ENCODE measurements around the gene SESN1.

The SESN1 gene

GRCh38 chr6:109002882-109003281, 91.8 kb downstream of the SESN1 start:
- Histone ChIP-seq H2AK5ac (ENCODE audit: low read depth, low read length) (no peak overlapping the region), H3K4me2 (ENCODE audit: insufficient read depth, low read length, poor library complexity, severe bottlenecking) (no peak overlapping the region), H2BK12ac (ENCODE audit: low read length) (no peak overlapping the region), H3K23ac (ENCODE audit: low read depth, low read length, poor library complexity) (no peak overlapping the region), H3K36me3 (replicated peaks in 1 of 2; ENCODE audit: control insufficient read depth in 2 of 2, insufficient read depth in 2 of 2, low read length in 2 of 2) (peaks cover 2 to 53% of the 10 kb centered on the region in 2 donors), H3K27me3 (ENCODE audit: control insufficient read depth in 3 of 3, insufficient read depth in 3 of 3, low read depth in 1 of 3, low read length in 3 of 3) (no peaks in the 10 kb centered on the region), H4K8ac (ENCODE audit: low read depth, low read length) (no peak overlapping the region), H3K4ac (ENCODE audit: low read length) (no peak overlapping the region), H3K4me3 (ENCODE audit: low read length in 2 of 2) (no peak overlapping the region), H2AFZ (ENCODE audit: low read length) (no peak overlapping the region), H3K27ac (replicated peaks; ENCODE audit: low read length) (no peak overlapping the region), H3K79me1 (ENCODE audit: low read depth, low read length) (no peaks in the 10 kb centered on the region), H3K14ac (ENCODE audit: low read length) (no peak overlapping the region), H3K9me3 (replicated peaks in 1 of 2; ENCODE audit: control insufficient read depth in 2 of 2, insufficient read depth in 1 of 2, low read depth in 1 of 2, low read length in 2 of 2) (no peaks in the 10 kb centered on the region), H4K91ac (ENCODE audit: low read depth, low read length, poor library complexity) (no peak overlapping the region), H3K9ac (ENCODE audit: low read depth, low read length, poor library complexity) (no peak overlapping the region), H3K4me1 (ENCODE audit: control insufficient read depth in 2 of 2, insufficient read depth in 1 of 2, low read depth in 1 of 2, low read length in 2 of 2) (no peaks in the 10 kb centered on the region), H2BK15ac (ENCODE audit: low read length) (no peak overlapping the region), H3K18ac (ENCODE audit: low read length) (no peak overlapping the region), H2BK5ac (ENCODE audit: low read length) (no peak overlapping the region), H2BK120ac (ENCODE audit: low read depth, low read length) (no peak overlapping the region)
- DNase-seq (ENCODE audit: low spot score) = no peak

DNA sequence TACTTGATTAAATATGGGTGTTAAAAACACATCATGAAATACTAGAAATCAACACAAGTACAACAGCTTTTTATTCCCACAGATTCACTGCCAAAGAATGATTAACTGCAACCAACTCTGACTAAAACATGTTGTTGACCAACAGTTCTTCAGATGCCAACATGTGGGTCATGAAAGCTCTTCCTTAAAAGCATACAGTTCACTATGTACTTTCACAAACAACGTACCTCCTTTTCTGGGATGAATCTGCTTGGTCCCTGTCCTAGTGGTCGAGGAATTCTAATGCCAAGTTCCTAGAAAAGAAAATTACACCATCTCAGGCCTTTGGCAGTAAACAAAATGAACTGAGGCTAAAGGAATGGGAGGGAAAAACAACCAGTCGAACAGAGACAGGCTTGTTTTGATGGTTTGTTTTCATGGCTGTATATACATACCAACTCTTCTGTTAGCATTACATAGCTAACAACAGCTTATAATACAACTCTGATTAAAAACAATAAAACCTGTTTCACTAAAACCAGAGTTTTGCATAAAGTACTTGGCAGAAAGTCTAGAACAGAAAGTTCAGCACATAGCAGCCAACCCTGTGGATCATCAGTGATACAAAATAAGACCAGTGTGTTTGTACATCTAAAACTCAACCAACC, 92.5 kb downstream of the SESN1 start:
- Histone ChIP-seq H2BK5ac (ENCODE audit: low read length) (no peak overlapping the region), H3K18ac (ENCODE audit: low read length) (no peak overlapping the region), H3K4me3 (ENCODE audit: low read length in 2 of 2) (no peak overlapping the region), H4K8ac (ENCODE audit: low read depth, low read length) (no peak overlapping the region), H3K9me3 (replicated peaks in 1 of 2; ENCODE audit: control insufficient read depth in 2 of 2, insufficient read depth in 1 of 2, low read depth in 1 of 2, low read length in 2 of 2) (no peaks in the 10 kb centered on the region), H3K23ac (ENCODE audit: low read depth, low read length, poor library complexity) (no peak overlapping the region), H3K9ac (ENCODE audit: low read depth, low read length, poor library complexity) (no peak overlapping the region), H3K4ac (ENCODE audit: low read length) (no peak overlapping the region), H3K79me1 (ENCODE audit: low read depth, low read length) (no peaks in the 10 kb centered on the region), H2BK120ac (ENCODE audit: low read depth, low read length) (no peak overlapping the region), H3K4me1 (ENCODE audit: control insufficient read depth in 2 of 2, insufficient read depth in 1 of 2, low read depth in 1 of 2, low read length in 2 of 2) (no peaks in the 10 kb centered on the region), H3K4me2 (ENCODE audit: insufficient read depth, low read length, poor library complexity, severe bottlenecking) (no peak overlapping the region), H3K36me3 (replicated peaks in 1 of 2; ENCODE audit: control insufficient read depth in 2 of 2, insufficient read depth in 2 of 2, low read length in 2 of 2) (peaks cover 2 to 60% of the 10 kb centered on the region in 2 donors), H4K91ac (ENCODE audit: low read depth, low read length, poor library complexity) (no peak overlapping the region), H3K27me3 (ENCODE audit: control insufficient read depth in 3 of 3, insufficient read depth in 3 of 3, low read depth in 1 of 3, low read length in 3 of 3) (no peaks in the 10 kb centered on the region), H2BK12ac (ENCODE audit: low read length) (no peak overlapping the region), H2AFZ (ENCODE audit: low read length) (no peak overlapping the region), H3K14ac (ENCODE audit: low read length) (no peak overlapping the region), H3K27ac (replicated peaks; ENCODE audit: low read length) (no peak overlapping the region), H2BK15ac (ENCODE audit: low read length) (no peak overlapping the region), H2AK5ac (ENCODE audit: low read depth, low read length) (no peak overlapping the region)
- DNase-seq (ENCODE audit: low spot score) = no peak
- no CpG with 5 or more reads among the region's 3 CpGs for WGBS, 2 donors (ENCODE audit: extremely low coverage in 2 of 2, insufficient read length in 2 of 2, insufficient replicate concordance in 1 of 2)

DNA sequence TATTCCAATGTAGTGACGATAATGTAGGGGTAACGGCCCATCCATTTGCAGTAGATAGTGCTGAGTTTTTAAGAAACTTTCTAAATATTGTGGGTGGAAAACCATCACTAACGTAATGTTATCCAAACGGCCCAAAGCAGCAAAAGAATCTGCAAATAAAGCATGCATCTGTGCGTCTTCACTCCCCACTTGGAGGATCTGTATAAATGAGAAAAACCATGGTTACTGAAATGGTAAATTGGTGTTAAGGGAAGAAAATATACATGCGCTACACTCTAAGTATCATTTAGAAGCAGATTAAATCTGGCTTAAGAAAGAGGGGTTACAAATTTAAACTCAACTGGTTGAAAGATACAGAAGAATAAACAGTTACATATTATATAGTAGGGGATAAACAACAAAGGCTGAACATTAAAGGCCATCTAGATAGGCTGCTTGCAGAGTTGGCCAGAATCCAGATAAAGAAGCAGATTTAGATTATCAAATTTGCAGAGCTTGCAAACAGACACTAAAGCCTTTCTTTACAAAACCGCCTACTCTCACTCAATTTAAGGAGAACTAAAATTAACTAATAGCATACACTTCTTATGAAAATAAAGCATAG, 93.3 kb downstream of the SESN1 start:
- no peak overlapping the region for H3K23ac ChIP-seq (ENCODE audit: low read depth, low read length, poor library complexity)
- no peak overlapping the region for H3K27ac ChIP-seq (replicated peaks; ENCODE audit: low read length)
- no peak overlapping the region for H2BK5ac ChIP-seq (ENCODE audit: low read length)
- peaks cover 2 to 68% of the 10 kb centered on the region in 2 donors for H3K36me3 ChIP-seq (replicated peaks in 1 of 2; ENCODE audit: control insufficient read depth in 2 of 2, insufficient read depth in 2 of 2, low read length in 2 of 2)
- H3K27me3 ChIP-seq (ENCODE audit: control insufficient read depth in 3 of 3, insufficient read depth in 3 of 3, low read depth in 1 of 3, low read length in 3 of 3) = no peaks in the 10 kb centered on the region
- H3K9me3 ChIP-seq (replicated peaks in 1 of 2; ENCODE audit: control insufficient read depth in 2 of 2, insufficient read depth in 1 of 2, low read depth in 1 of 2, low read length in 2 of 2) = no peaks in the 10 kb centered on the region
- H3K18ac ChIP-seq (ENCODE audit: low read length) = no peak overlapping the region
- no peak overlapping the region for H4K8ac ChIP-seq (ENCODE audit: low read depth, low read length)
- H2BK15ac ChIP-seq (ENCODE audit: low read length) = no peak overlapping the region
- H3K4ac ChIP-seq (ENCODE audit: low read length) = no peak overlapping the region
- H2AFZ ChIP-seq (ENCODE audit: low read length) = no peak overlapping the region
- DNase-seq (ENCODE audit: low spot score) = no peak
- H2BK12ac ChIP-seq (ENCODE audit: low read length) = no peak overlapping the region
- no peak overlapping the region for H4K91ac ChIP-seq (ENCODE audit: low read depth, low read length, poor library complexity)
- no peak overlapping the region for H3K14ac ChIP-seq (ENCODE audit: low read length)
- H3K9ac ChIP-seq (ENCODE audit: low read depth, low read length, poor library complexity) = no peak overlapping the region
- no peaks in the 10 kb centered on the region for H3K79me1 ChIP-seq (ENCODE audit: low read depth, low read length)
- no peak overlapping the region for H3K4me2 ChIP-seq (ENCODE audit: insufficient read depth, low read length, poor library complexity, severe bottlenecking)
- WGBS, 2 donors (ENCODE audit: extremely low coverage in 2 of 2, insufficient read length in 2 of 2, insufficient replicate concordance in 1 of 2) = no CpG with 5 or more reads among the region's 7 CpGs
- no peak overlapping the region for H2BK120ac ChIP-seq (ENCODE audit: low read depth, low read length)
- no peak overlapping the region for H2AK5ac ChIP-seq (ENCODE audit: low read depth, low read length)
- H3K4me3 ChIP-seq (ENCODE audit: low read length in 2 of 2) = no peak overlapping the region
- H3K4me1 ChIP-seq (ENCODE audit: control insufficient read depth in 2 of 2, insufficient read depth in 1 of 2, low read depth in 1 of 2, low read length in 2 of 2) = no peaks in the 10 kb centered on the region

DNA sequence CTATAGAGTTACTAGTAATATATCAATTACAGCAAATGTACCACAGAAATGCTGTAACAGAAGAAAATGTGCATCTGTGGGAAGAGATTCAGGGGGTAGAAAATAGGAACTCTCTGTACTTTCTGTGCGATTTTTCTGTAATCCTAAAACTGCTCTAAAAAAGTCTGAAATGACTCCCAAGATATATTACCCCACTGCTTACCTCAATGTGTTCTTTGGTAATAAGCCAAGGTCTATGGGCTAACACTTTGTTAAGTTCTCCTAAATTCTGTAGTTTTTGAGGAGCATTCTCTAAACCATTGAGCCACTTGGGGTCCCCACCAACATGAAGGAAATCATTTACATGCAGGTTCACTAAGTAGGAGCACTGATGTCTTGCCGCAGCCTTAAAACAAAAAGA, 94.4 kb downstream of the SESN1 start:
- H4K91ac ChIP-seq (ENCODE audit: low read depth, low read length, poor library complexity) = no peak overlapping the region
- no peak overlapping the region for H2BK12ac ChIP-seq (ENCODE audit: low read length)
- H2BK120ac ChIP-seq (ENCODE audit: low read depth, low read length) = no peak overlapping the region
- no peak overlapping the region for H3K23ac ChIP-seq (ENCODE audit: low read depth, low read length, poor library complexity)
- no peaks in the 10 kb centered on the region for H3K4me1 ChIP-seq (ENCODE audit: control insufficient read depth in 2 of 2, insufficient read depth in 1 of 2, low read depth in 1 of 2, low read length in 2 of 2)
- H3K14ac ChIP-seq (ENCODE audit: low read length) = no peak overlapping the region
- H2BK15ac ChIP-seq (ENCODE audit: low read length) = no peak overlapping the region
- H3K9ac ChIP-seq (ENCODE audit: low read depth, low read length, poor library complexity) = no peak overlapping the region
- no peak overlapping the region for H2BK5ac ChIP-seq (ENCODE audit: low read length)
- H3K18ac ChIP-seq (ENCODE audit: low read length) = no peak overlapping the region
- peaks cover 2 to 76% of the 10 kb centered on the region in 2 donors for H3K36me3 ChIP-seq (replicated peaks in 1 of 2; ENCODE audit: control insufficient read depth in 2 of 2, insufficient read depth in 2 of 2, low read length in 2 of 2)
- no peak for DNase-seq (ENCODE audit: low spot score)
- no peaks in the 10 kb centered on the region for H3K79me1 ChIP-seq (ENCODE audit: low read depth, low read length)
- no peak overlapping the region for H3K27ac ChIP-seq (replicated peaks; ENCODE audit: low read length)
- no peak overlapping the region for H3K4ac ChIP-seq (ENCODE audit: low read length)
- no peak overlapping the region for H2AFZ ChIP-seq (ENCODE audit: low read length)
- WGBS, 2 donors (ENCODE audit: extremely low coverage in 2 of 2, insufficient read length in 2 of 2, insufficient replicate concordance in 1 of 2) = no CpG with 5 or more reads among the region's 2 CpGs
- H2AK5ac ChIP-seq (ENCODE audit: low read depth, low read length) = no peak overlapping the region
- no peak overlapping the region for H4K8ac ChIP-seq (ENCODE audit: low read depth, low read length)
- no peaks in the 10 kb centered on the region for H3K9me3 ChIP-seq (replicated peaks in 1 of 2; ENCODE audit: control insufficient read depth in 2 of 2, insufficient read depth in 1 of 2, low read depth in 1 of 2, low read length in 2 of 2)
- no peak overlapping the region for H3K4me2 ChIP-seq (ENCODE audit: insufficient read depth, low read length, poor library complexity, severe bottlenecking)
- H3K27me3 ChIP-seq (ENCODE audit: control insufficient read depth in 3 of 3, insufficient read depth in 3 of 3, low read depth in 1 of 3, low read length in 3 of 3) = no peaks in the 10 kb centered on the region
- H3K4me3 ChIP-seq (ENCODE audit: low read length in 2 of 2) = no peak overlapping the region
